Measurements from ENCODE around the gene SNRPB.

The SNRPB gene

DNA sequence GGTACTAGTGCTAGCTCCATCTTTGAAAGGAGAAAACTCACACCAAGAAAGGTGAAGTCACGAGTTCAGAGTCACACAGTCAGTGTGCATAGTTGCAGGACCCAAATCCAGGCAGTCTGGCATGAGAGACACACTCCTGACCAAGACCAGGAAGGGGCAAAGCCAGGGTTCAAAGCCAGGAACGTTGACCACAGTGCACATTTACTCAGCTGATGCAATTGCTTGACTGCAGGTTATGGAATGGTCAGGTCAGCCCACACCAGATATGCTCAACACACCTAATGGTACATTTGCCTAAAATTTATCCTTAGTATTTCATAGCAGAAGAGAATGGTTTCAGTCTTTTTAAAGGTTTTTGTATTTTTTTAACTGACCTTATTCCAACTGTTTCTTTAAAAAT, 52.2 kb downstream of the SNRPB start:
- TF ChIP-seq, protein P1, sequence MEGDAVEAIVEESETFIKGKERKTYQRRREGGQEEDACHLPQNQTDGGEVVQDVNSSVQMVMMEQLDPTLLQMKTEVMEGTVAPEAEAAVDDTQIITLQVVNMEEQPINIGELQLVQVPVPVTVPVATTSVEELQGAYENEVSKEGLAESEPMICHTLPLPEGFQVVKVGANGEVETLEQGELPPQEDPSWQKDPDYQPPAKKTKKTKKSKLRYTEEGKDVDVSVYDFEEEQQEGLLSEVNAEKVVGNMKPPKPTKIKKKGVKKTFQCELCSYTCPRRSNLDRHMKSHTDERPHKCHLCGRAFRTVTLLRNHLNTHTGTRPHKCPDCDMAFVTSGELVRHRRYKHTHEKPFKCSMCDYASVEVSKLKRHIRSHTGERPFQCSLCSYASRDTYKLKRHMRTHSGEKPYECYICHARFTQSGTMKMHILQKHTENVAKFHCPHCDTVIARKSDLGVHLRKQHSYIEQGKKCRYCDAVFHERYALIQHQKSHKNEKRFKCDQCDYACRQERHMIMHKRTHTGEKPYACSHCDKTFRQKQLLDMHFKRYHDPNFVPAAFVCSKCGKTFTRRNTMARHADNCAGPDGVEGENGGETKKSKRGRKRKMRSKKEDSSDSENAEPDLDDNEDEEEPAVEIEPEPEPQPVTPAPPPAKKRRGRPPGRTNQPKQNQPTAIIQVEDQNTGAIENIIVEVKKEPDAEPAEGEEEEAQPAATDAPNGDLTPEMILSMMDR (IDR thresholded peaks at IDR 0.05; ENCODE audit: low read depth, low read length) = no peak
- DNase-seq (ENCODE audit: extremely low read depth, low read depth) = no peak

DNA sequence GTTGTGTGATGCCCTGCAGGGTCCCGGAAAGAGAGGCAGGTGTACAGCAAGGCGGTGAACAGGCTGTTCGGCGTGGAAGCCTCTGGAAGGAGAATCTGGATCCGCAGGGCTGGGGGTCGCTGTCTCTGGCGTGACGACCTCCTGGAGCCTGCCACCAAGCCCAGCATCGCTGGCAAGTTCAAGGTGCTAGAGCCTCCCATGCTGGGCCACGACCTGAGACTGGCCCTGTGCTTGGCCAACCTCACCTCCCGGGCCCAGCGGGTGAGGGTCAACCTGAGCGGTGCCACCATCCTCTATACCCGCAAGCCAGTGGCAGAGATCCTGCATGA, 53.4 kb downstream of the SNRPB start:
- TF ChIP-seq, protein P1 (IDR thresholded peaks at IDR 0.05; ENCODE audit: low read depth, low read length) = no peak
- DNase-seq (ENCODE audit: extremely low read depth, low read depth) = no peak

GRCh38 chr20:2416541-2417212, 53.9 kb downstream of the SNRPB start:
- no peak for DNase-seq (ENCODE audit: extremely low read depth, low read depth)
- TF ChIP-seq, protein P1 (IDR thresholded peaks at IDR 0.05; ENCODE audit: low read depth, low read length) = no peak

Measured in AG09319 (cell line).